ENCODE results near the gene CXCL11.

GRCh38 chr4:76061421-76061820 lies 25.6 kb upstream of the CXCL11 start:
- TF ChIP-seq, protein P1, sequence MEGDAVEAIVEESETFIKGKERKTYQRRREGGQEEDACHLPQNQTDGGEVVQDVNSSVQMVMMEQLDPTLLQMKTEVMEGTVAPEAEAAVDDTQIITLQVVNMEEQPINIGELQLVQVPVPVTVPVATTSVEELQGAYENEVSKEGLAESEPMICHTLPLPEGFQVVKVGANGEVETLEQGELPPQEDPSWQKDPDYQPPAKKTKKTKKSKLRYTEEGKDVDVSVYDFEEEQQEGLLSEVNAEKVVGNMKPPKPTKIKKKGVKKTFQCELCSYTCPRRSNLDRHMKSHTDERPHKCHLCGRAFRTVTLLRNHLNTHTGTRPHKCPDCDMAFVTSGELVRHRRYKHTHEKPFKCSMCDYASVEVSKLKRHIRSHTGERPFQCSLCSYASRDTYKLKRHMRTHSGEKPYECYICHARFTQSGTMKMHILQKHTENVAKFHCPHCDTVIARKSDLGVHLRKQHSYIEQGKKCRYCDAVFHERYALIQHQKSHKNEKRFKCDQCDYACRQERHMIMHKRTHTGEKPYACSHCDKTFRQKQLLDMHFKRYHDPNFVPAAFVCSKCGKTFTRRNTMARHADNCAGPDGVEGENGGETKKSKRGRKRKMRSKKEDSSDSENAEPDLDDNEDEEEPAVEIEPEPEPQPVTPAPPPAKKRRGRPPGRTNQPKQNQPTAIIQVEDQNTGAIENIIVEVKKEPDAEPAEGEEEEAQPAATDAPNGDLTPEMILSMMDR (IDR thresholded peaks at IDR 0.05) = no peak
- TF ChIP-seq POLR2AphosphoS5 (IDR thresholded peaks at IDR 0.05) = no peak
